B cell (primary cell): Measurements from ENCODE around the gene TFDP1. TPM values are rescaled to one million over a fixed set of nuclear protein-coding genes. Genes with fewer than 3 reads are reported as not detected.

ENCODE experiments used
- ATAC-seq: fragments of 200-7000 bp; cut with Tn5 transposase; one replicate; pipeline ENCODE4 v1.10.0; 2021; ENCODE audit warnings: low read depth, mild to moderate bottlenecking, moderate number of reproducible peaks, moderate library complexity
- CTCF ChIA-PET: fragments of 350-600 bp; sonication (Branson Sonifier 250); formaldehyde crosslinking; loops from one replicate; lab custom pipeline; 2021; ENCODE audit warnings: antibody characterized with exemption, inconsistent platforms; lab: Charles Lee
- POLR2A ChIA-PET: fragments of 350-600 bp; sonication (Branson Sonifier 250); formaldehyde crosslinking; loops from one replicate; lab custom pipeline; 2021; ENCODE audit warnings: antibody characterized with exemption; lab: Charles Lee
- DNase-seq: peaks from one replicate; pipeline ENCODE4 v3.0.0; 2013
- H2AFZ ChIP-seq: 2 replicates; pipeline ENCODE4 v1.6.1; 2012; ENCODE audit warnings: mild to moderate bottlenecking, low read depth, low read length; ENCODE audit not compliant: insufficient read depth, poor library complexity, severe bottlenecking
- H3K27ac ChIP-seq, 2 donors: 1 replicate in 1 of 2; 2 replicates in 1 of 2; pipeline ENCODE4 v1.5.1; 2012 to 2013; ENCODE audit warnings: low read length in 2 of 2, mild to moderate bottlenecking in 2 of 2, moderate library complexity in 1 of 2
- H3K27me3 ChIP-seq, 4 experiments: fragments of 200-600 bp in 1 of 4; sonication (generic) in 1 of 4; replicated peaks in 1 of 4; 1 replicate in 2 of 4; 2 replicates in 2 of 4; pipeline versions ENCODE4 v1.6.1 to v1.7.0; 2013 to 2016; ENCODE audit warnings: low read length in 3 of 4, mild to moderate bottlenecking in 2 of 4, mixed read lengths in 1 of 4, moderate library complexity in 1 of 4; ENCODE audit not compliant: insufficient read depth in 4 of 4, control insufficient read depth in 3 of 4; ENCODE audit errors: control extremely low read depth in 1 of 4
- H3K36me3 ChIP-seq, 2 experiments: replicated peaks in 1 of 2; 1 replicate in 1 of 2; 2 replicates in 1 of 2; pipeline versions ENCODE4 v1.6.1 to v1.7.1; 2013; ENCODE audit warnings: low read length in 1 of 2; ENCODE audit not compliant: insufficient read depth in 2 of 2, control insufficient read depth in 1 of 2; ENCODE audit errors: control extremely low read depth in 1 of 2, extremely low read depth in 1 of 2
- H3K4me1 ChIP-seq, 2 donors: fragments of 200-600 bp in 1 of 2; sonication (generic) in 1 of 2; 1 replicate in 1 of 2; 2 replicates in 1 of 2; pipeline versions ENCODE4 v1.5.1 to v1.6.1; 2013 to 2017; ENCODE audit warnings: low read length in 2 of 2; ENCODE audit not compliant: control insufficient read depth in 2 of 2, insufficient read depth in 2 of 2
- H3K4me2 ChIP-seq: replicated peaks from 2 replicates; pipeline ENCODE3; 2012; ENCODE audit warnings: mild to moderate bottlenecking, low read depth, low read length; ENCODE audit not compliant: poor library complexity, severe bottlenecking
- H3K4me3 ChIP-seq, 5 experiments: fragments of 200-600 bp in 1 of 5; sonication (generic) in 1 of 5; 1 replicate in 3 of 5; 2 replicates in 2 of 5; pipeline versions ENCODE4 v1.5.1 to v1.7.0; 2011 to 2016; ENCODE audit warnings: low read length in 4 of 5, mild to moderate bottlenecking in 4 of 5, low read depth in 2 of 5, control low read depth in 1 of 5, moderate library complexity in 1 of 5; ENCODE audit not compliant: insufficient read depth in 1 of 5; ENCODE audit errors: control extremely low read depth in 1 of 5, extremely low read depth in 1 of 5
- H3K79me2 ChIP-seq: fragments of 200-600 bp; sonication (generic); one replicate; pipeline ENCODE4 v1.6.0; 2016; ENCODE audit warnings: low read length; ENCODE audit not compliant: control insufficient read depth, insufficient read depth
- H3K9ac ChIP-seq: fragments of 200-600 bp; sonication (generic); 2 replicates; pipeline ENCODE4 v1.6.1; 2017; ENCODE audit warnings: mild to moderate bottlenecking, low read length, moderate library complexity
- H3K9me3 ChIP-seq, 3 donors: one replicate each; pipeline versions ENCODE4 v1.6.1 to v1.7.1; 2013; ENCODE audit warnings: low read length in 2 of 3; ENCODE audit not compliant: control insufficient read depth in 2 of 3, insufficient read depth in 1 of 3; ENCODE audit errors: control extremely low read depth in 1 of 3
- H4K20me1 ChIP-seq: 2 replicates; pipeline ENCODE4 v1.6.0; 2012; ENCODE audit warnings: mild to moderate bottlenecking, low read length; ENCODE audit not compliant: insufficient read depth, control insufficient read depth, poor library complexity, severe bottlenecking
- H3K27ac Mint-ChIP-seq: one replicate; pipeline ENCODE4 v1.8.0; 2021; ENCODE audit warnings: mixed read lengths
- H3K27me3 Mint-ChIP-seq: one replicate; pipeline ENCODE4 v1.8.0; 2021; ENCODE audit warnings: mixed read lengths
- H3K4me1 Mint-ChIP-seq: one replicate; pipeline ENCODE4 v1.8.0; 2021; ENCODE audit warnings: mixed read lengths
- H3K4me3 Mint-ChIP-seq: one replicate; pipeline ENCODE4 v1.8.0; 2021; ENCODE audit warnings: mixed read lengths
- H3K9me3 Mint-ChIP-seq: one replicate; pipeline ENCODE4 v1.8.0; 2022; ENCODE audit warnings: mixed read lengths; ENCODE audit not compliant: insufficient read depth
- EZH2 ChIP-seq: IDR thresholded peaks from 2 replicates; pipeline ENCODE4 v1.6.1; 2012; ENCODE audit warnings: borderline replicate concordance, low read depth, mild to moderate bottlenecking, moderate library complexity, low read length; ENCODE audit not compliant: insufficient read depth, poor library complexity, severe bottlenecking
- WGBS: methylation state at CpG from one replicate; pipeline ENCODE4 v1.1.5; 2013; ENCODE audit warnings: missing lambda C conversion rate; ENCODE audit not compliant: insufficient coverage; 5-methylcytosine and 5-hydroxymethylcytosine counted together
- intact Hi-C: fragments of 100-400 bp; cut with micrococcal nuclease; formaldehyde crosslinking; loops from one replicate; pipeline ENCODE4 v1.10.0; 2022
- polyA plus RNA-seq: library from polyadenylated mRNA; depleted of rRNA; stranded (reverse); fragments of >200 nt; gene quantifications from 2 replicates; pipeline ENCODE4 v1.2.3, GENCODE V29; 2012
- total RNA-seq, 2 donors: library from RNA; stranded (reverse); fragments of 120-200 nt in 1 of 2; gene quantifications; 1 replicate in 1 of 2; 2 replicates in 1 of 2; pipeline versions ENCODE4 v1.2.3 to v1.2.4, GENCODE V29; 2013 to 2022
- TF ChIP-seq, protein P1 (sequence below): fragments of 200-600 bp; IDR thresholded peaks from one replicate; pipeline ENCODE4 v1.8.0; 2022; ENCODE audit warnings: antibody characterized with exemption, mild to moderate bottlenecking

TFDP1 gene
- total and polyA plus RNA-seq, 2 donors (not counting 1 experiment from before 2014, with no cell fraction given): 19.1 to 31.1 TPM

GRCh38 chr13:113545455-113545930, 39.1 kb upstream of the TFDP1 start:
- TF ChIP-seq, protein P1, sequence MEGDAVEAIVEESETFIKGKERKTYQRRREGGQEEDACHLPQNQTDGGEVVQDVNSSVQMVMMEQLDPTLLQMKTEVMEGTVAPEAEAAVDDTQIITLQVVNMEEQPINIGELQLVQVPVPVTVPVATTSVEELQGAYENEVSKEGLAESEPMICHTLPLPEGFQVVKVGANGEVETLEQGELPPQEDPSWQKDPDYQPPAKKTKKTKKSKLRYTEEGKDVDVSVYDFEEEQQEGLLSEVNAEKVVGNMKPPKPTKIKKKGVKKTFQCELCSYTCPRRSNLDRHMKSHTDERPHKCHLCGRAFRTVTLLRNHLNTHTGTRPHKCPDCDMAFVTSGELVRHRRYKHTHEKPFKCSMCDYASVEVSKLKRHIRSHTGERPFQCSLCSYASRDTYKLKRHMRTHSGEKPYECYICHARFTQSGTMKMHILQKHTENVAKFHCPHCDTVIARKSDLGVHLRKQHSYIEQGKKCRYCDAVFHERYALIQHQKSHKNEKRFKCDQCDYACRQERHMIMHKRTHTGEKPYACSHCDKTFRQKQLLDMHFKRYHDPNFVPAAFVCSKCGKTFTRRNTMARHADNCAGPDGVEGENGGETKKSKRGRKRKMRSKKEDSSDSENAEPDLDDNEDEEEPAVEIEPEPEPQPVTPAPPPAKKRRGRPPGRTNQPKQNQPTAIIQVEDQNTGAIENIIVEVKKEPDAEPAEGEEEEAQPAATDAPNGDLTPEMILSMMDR: no peak
- TF ChIP-seq EZH2: no peak
- Mint-ChIP-seq H3K4me1 (no peaks in the 10 kb centered on the region), H3K27ac (no peak overlapping the region), H3K27me3 (no peaks in the 10 kb centered on the region), H3K9me3 (no peaks in the 10 kb centered on the region), H3K4me3 (no peak overlapping the region)
- no peak overlapping the region for H3K9ac ChIP-seq
- ATAC-seq (no peak), DNase-seq (no peak)
- ChIA-PET POLR2A (no interaction called here), CTCF (no interaction called here)
- H3K36me3 ChIP-seq: peaks cover 0 to 24% of the 10 kb centered on the region in 2 experiments
- peaks cover 0 to 16% (median 0%) of the 10 kb centered on the region in 3 donors for H3K9me3 ChIP-seq
- H3K27ac ChIP-seq: no peak overlapping the region
- WGBS: 100% methylated on average over 4 of the region's 5 CpGs
- H3K4me3 ChIP-seq: no peak overlapping the region
- peaks cover 44% of the 10 kb centered on the region for H3K79me2 ChIP-seq
- no peaks in the 10 kb centered on the region for H3K27me3 ChIP-seq
- intact Hi-C loops: no loop called here
- no peak overlapping the region for H2AFZ ChIP-seq
- H3K4me2 ChIP-seq: no peak overlapping the region
- no peaks in the 10 kb centered on the region for H3K4me1 ChIP-seq
- H4K20me1 ChIP-seq: peaks cover 23% of the 10 kb centered on the region

DNA sequence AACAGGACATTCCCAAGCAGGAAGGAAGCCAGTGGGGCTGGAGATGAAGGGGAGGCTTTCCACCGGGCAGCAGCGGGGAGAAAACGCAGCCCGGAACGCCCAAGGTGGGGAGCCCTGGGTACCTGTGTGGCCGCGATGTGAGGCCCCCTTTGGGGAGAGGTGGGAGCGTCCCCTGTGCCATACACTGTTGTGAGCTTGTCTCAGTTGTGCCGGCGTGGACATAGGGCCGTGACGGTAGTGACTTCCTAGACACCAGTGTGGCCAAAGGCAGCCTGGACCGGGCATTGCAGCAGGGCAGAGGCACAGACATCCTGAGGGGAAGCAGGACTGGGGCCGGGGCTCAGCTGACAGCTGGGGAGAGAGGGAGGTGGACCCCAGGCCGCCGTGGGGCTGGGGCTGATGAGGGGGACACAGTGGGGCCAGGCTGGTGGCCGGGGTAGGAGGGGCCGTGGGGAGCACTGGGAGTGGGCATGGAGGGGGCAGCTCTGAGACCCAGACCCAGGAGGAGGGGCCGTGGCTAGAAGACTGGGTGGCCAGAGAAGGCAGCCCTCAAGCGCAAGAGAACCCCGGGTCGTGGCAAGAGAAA, 38.5 kb upstream of the TFDP1 start:
- H3K27me3 ChIP-seq: no peaks in the 10 kb centered on the region
- no peak for DNase-seq
- no peak overlapping the region for H3K4me2 ChIP-seq
- no peak for ATAC-seq
- H3K36me3 ChIP-seq: peaks cover 0 to 21% of the 10 kb centered on the region in 2 experiments
- H3K4me1 ChIP-seq: no peaks in the 10 kb centered on the region
- Mint-ChIP-seq H3K27me3 (no peaks in the 10 kb centered on the region), H3K4me3 (no peak overlapping the region), H3K27ac (no peak overlapping the region), H3K4me1 (no peaks in the 10 kb centered on the region), H3K9me3 (no peaks in the 10 kb centered on the region)
- no peak overlapping the region for H2AFZ ChIP-seq
- H3K27ac ChIP-seq: no peak overlapping the region
- no peak overlapping the region for H3K4me3 ChIP-seq
- H3K9ac ChIP-seq: no peak overlapping the region
- H3K79me2 ChIP-seq: peaks cover 44% of the 10 kb centered on the region
- peaks cover 23% of the 10 kb centered on the region for H4K20me1 ChIP-seq
- intact Hi-C loops: no loop called here
- 96% methylated on average over 20 of the region's 22 CpGs for WGBS
- ChIA-PET CTCF (no interaction called here), POLR2A (no interaction called here)
- no peak for TF ChIP-seq EZH2
- TF ChIP-seq, protein P1: no peak
- peaks cover 0 to 10% (median 0%) of the 10 kb centered on the region in 3 donors for H3K9me3 ChIP-seq
